SU-DHL-6 (cell line): ENCODE measurements around the gene PPP1R27.

Source experiments
- CTCF ChIP-seq: fragments of 200-600 bp; sonication (generic); IDR thresholded peaks from one replicate; pipeline ENCODE4 v1.5.1; 2017; ENCODE audit warnings: antibody characterized with exemption, mild to moderate bottlenecking, low read length, moderate library complexity; ENCODE audit not compliant: insufficient read depth, poor library complexity, severe bottlenecking
- EZH2phosphoT487 ChIP-seq: fragments of 200-600 bp; sonication (generic), shearing (Covaris generic); conservative IDR thresholded peaks from 2 replicates; pipeline ENCODE4 v1.6.1; 2018; ENCODE audit warnings: mild to moderate bottlenecking, antibody characterized with exemption, low read length, moderate library complexity, mixed read lengths

DNA sequence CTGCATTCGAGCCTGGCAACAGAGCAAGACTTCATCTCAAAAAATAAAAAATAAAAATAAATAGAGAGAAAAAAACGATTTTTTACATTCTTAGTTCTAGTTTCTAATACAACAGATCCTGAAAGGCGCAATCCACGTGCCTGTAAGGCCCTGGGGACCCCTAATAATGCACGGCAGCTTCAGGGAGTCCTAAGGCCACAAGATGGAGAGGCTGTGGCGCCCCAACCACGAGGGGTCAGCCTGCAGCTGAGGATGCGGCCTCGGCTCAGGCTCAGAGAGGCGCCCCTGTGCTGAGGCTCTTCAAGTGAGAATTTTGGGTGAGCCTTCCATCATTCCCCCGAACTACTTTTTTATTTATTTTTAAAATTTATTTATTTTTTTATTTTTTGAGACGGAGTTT lies 14.6 kb upstream of the PPP1R27 start:
- TF ChIP-seq CTCF: no peak
- no peak for TF ChIP-seq EZH2phosphoT487
